Lung (tissue), 12 donors: Measurements from ENCODE around the gene TMEM245. TPM values are rescaled to one million over a fixed set of nuclear protein-coding genes. Genes with fewer than 3 reads are reported as not detected.

Experiments
- ATAC-seq: fragments of 200-7000 bp; cut with Tn5 transposase; one replicate; pipeline ENCODE4 v1.9.1; 2020; ENCODE audit warnings: moderate number of reproducible peaks; ENCODE audit not compliant: insufficient read depth, low FRiP score
- DNase-seq, 3 donors: peaks; one replicate each; pipeline ENCODE4 v3.0.0-alpha.2; 2013 to 2017
- H3K27ac ChIP-seq, 2 donors: one replicate each; pipeline ENCODE4 v1.5.1; 2013; ENCODE audit warnings: mild to moderate bottlenecking in 2 of 2, moderate library complexity in 2 of 2, control low read depth in 1 of 2, inconsistent platforms in 1 of 2, low read depth in 1 of 2, low read length in 1 of 2
- H3K27me3 ChIP-seq, 3 donors: one replicate each; pipeline ENCODE4 v1.5.1; 2013; ENCODE audit warnings: low read length in 2 of 3; ENCODE audit not compliant: control insufficient read depth in 3 of 3, insufficient read depth in 3 of 3
- H3K36me3 ChIP-seq, 4 donors: one replicate each; pipeline ENCODE4 v1.5.1; 2013; ENCODE audit warnings: low read length in 4 of 4, mild to moderate bottlenecking in 1 of 4, moderate library complexity in 1 of 4; ENCODE audit not compliant: control insufficient read depth in 4 of 4, insufficient read depth in 4 of 4
- H3K4me1 ChIP-seq, 5 donors: one replicate each; pipeline ENCODE4 v1.5.1; 2013; ENCODE audit warnings: low read length in 5 of 5, mild to moderate bottlenecking in 2 of 5, moderate library complexity in 1 of 5; ENCODE audit not compliant: control insufficient read depth in 5 of 5, insufficient read depth in 5 of 5
- H3K4me3 ChIP-seq: one replicate; pipeline ENCODE4 v1.5.1; 2013; ENCODE audit warnings: mild to moderate bottlenecking, control low read depth, moderate library complexity
- H3K9ac ChIP-seq, 2 donors: one replicate each; pipeline ENCODE4 v1.5.1; 2013; ENCODE audit warnings: low read length in 2 of 2, control low read depth in 1 of 2; ENCODE audit not compliant: insufficient read depth in 1 of 2
- H3K9me3 ChIP-seq, 4 donors: one replicate each; pipeline ENCODE4 v1.5.1; 2013; ENCODE audit warnings: low read length in 3 of 4, mild to moderate bottlenecking in 1 of 4, moderate library complexity in 1 of 4; ENCODE audit not compliant: control insufficient read depth in 4 of 4, insufficient read depth in 3 of 4
- CTCF ChIP-seq: IDR thresholded peaks from 2 replicates; pipeline ENCODE4 v1.5.1; 2012; ENCODE audit warnings: mild to moderate bottlenecking; ENCODE audit errors: control extremely low read depth, extremely low read depth
- WGBS, 2 donors: extraction: QIAGEN DNeasy Blood & Tissue Kit; methylation state at CpG; one replicate each; pipeline ENCODE4 v1.1.7; 2013; 5-methylcytosine and 5-hydroxymethylcytosine counted together
- polyA plus RNA-seq, 2 donors: library from polyadenylated mRNA; stranded (reverse); fragments of 200-250 nt; gene quantifications; one replicate each; pipeline ENCODE4 v1.2.1, GENCODE V29; 2013
- total RNA-seq, 2 donors: library from RNA; depleted of rRNA in 1 of 2; stranded (reverse); fragments of >200 nt in 1 of 2; gene quantifications; one replicate each; pipeline ENCODE4 v1.2.1, GENCODE V29; 2014 to 2021
- donor health status: control.
- donor health status: control.
- donor health status: Bipolar disorder and iron deficiency.
- donor health status: healthy.
- donor health status: DM: yes; HTN: yes; CAD: no.

TMEM245 gene
- total and polyA plus RNA-seq, 4 donors = 15.0 to 137 (median 42.0) TPM

DNA sequence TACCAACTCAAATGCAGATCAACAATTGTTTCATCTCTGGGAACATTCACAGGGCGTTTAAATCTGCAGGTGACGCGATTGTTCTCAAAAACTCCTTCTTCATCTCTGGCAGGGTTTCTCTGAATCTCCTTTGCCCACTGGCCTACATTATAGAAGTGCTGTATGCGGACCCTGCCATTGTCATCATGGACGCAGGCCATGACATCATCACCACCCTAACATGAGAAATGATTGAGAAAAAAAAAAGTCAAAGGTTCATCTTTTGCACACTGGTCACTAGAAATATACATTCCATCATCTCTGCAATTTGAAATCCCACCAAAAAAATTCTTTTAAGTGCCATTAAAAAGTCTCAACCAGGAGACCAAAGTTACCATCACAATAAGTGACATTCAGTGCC, 21.6 kb upstream of the TMEM245 start:
- no peaks in the 10 kb centered on the region for H3K4me1 ChIP-seq
- TF ChIP-seq CTCF = no peak
- no peak overlapping the region for H3K4me3 ChIP-seq
- DNase-seq (no peak), ATAC-seq (no peak)
- no peak overlapping the region for H3K27ac ChIP-seq
- 96 to 97% methylated on average over 5 of the region's 5 CpGs for WGBS, 2 donors
- H3K9me3 ChIP-seq = no peaks in the 10 kb centered on the region
- H3K27me3 ChIP-seq = no peaks in the 10 kb centered on the region
- no peak overlapping the region for H3K9ac ChIP-seq
- no peaks in the 10 kb centered on the region for H3K36me3 ChIP-seq

GRCh38 chr9:109139851-109140250, 20.1 kb upstream of the TMEM245 start:
- TF ChIP-seq CTCF = no peak
- Histone ChIP-seq H3K4me1 (no peaks in the 10 kb centered on the region), H3K36me3 (no peaks in the 10 kb centered on the region), H3K9ac (no peak overlapping the region), H3K27me3 (no peaks in the 10 kb centered on the region), H3K27ac (no peak overlapping the region), H3K9me3 (no peaks in the 10 kb centered on the region), H3K4me3 (no peak overlapping the region)
- no peak for ATAC-seq
- 96 to 100% methylated on average over 1 of the region's 1 CpG for WGBS, 2 donors
- no peak for DNase-seq

- Histone ChIP-seq H3K27ac (no peak overlapping the region), H3K9me3 (no peaks in the 10 kb centered on the region), H3K9ac (no peak overlapping the region), H3K36me3 (no peaks in the 10 kb centered on the region), H3K4me1 (no peaks in the 10 kb centered on the region), H3K27me3 (no peaks in the 10 kb centered on the region), H3K4me3 (no peak overlapping the region)
- ATAC-seq (no peak), DNase-seq (no peak)
- TF ChIP-seq CTCF = no peak
- WGBS, 2 donors = 96 to 98% methylated on average over 2 of the region's 2 CpGs
These were observed 18.7 kb upstream of the TMEM245 start for GRCh38 chr9:109138421-109138820.

DNA sequence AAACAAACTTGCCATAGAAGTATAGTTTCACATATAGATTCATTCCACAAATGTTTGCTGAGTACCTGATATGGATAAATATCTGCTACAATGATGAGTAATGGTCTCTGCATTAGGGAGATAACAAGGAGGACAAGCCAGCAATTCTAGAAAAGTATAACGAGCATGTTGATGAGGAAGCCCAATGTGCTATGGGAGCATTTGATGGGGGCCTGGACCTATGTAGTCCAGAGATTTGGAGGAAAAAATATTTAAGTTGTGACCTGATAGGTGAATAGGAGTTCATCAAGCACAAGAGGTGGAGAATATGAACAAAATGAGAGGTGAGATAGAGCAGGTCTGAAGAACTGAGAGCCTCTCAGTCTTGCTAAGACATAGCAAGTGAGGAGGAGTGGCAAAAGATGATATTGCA, 14.4 kb upstream of the TMEM245 start:
- TF ChIP-seq CTCF = no peak
- DNase-seq = no peak
- H3K27me3 ChIP-seq = no peaks in the 10 kb centered on the region
- H3K4me1 ChIP-seq = peaks cover 0 to 10% (median 3%) of the 10 kb centered on the region in 5 donors
- H3K27ac ChIP-seq = no peak overlapping the region
- H3K36me3 ChIP-seq = no peaks in the 10 kb centered on the region
- WGBS, 2 donors = 74 to 89% methylated on average over 1 of the region's 1 CpG
- H3K9ac ChIP-seq = no peak overlapping the region
- H3K4me3 ChIP-seq = no peak overlapping the region
- no peaks in the 10 kb centered on the region for H3K9me3 ChIP-seq
- ATAC-seq = no peak
